ENCODE measurements around the gene PSMB10.
"Not testable (repeated sequence)": the region's sequence is repeated elsewhere in the genome, so short reads cannot be mapped to it uniquely, and the experiment has no call there.

Gene PSMB10

DNA sequence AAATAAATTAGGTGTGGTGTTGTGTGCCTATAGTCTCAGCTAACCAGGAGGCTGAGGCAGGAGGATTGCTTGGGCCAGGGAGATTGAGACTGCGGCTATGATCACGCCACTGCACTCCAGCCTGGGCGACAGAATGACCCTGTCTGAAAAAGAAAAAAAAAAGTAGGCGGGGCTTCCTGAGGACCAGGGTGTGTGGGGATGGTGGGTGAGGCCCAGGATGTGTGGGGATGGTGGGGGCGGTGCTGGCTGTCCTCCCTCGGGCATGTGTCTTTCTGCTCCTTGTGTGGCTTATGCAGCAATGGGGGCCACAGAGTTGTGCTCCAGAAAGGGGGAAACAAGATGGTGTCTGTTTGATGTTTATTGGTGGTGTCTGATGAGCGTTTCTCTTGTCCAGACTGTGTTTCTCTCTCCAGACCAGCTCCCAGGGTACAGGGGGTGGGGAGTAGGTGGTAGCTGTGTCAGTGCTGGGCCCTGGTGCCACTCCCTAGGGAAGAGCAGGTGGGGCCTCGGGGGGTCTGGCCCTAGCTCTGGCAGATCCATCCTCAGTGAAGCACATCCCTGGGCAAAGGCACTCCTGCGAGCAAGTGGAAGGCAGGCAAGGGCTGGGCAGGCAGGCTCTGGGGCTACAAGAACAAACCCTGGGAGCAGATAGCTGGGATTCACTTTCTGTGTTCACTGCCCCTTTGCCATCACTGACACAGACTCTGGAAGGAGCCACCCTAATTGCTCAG, 5.0 kb upstream of the PSMB10 start:
- no peak for DNase-seq

DNA sequence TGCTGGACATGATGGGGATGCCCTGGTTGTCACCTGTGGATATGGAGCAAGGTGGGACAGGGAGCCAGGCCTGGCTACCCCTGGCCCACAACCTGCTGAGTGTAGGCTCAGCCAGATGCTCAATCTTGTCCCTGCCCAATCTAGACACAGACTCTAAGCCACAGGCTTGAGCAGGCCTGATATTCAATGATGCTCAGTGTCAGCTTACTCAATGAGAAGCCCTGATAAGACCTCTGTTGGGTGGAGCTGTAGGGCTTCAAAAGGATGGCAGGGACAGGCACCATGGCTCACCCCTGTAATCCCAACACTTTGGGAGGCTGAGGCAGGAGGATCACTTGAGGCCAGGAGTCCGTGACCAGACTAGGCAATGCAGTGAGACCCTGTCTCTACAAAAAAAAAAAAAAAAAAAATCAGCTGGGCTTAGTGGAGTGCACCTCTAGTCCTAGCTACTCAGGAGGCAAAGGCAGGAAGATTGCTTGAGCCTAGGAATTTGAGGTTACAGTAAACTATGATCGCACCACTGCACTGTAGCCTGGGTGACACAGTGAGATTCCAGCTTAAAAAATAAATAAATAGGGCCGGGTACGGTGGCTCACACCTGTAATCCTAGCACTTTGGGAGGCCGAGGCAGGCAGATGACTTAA, 3.9 kb upstream of the PSMB10 start:
- no peak for DNase-seq

DNA sequence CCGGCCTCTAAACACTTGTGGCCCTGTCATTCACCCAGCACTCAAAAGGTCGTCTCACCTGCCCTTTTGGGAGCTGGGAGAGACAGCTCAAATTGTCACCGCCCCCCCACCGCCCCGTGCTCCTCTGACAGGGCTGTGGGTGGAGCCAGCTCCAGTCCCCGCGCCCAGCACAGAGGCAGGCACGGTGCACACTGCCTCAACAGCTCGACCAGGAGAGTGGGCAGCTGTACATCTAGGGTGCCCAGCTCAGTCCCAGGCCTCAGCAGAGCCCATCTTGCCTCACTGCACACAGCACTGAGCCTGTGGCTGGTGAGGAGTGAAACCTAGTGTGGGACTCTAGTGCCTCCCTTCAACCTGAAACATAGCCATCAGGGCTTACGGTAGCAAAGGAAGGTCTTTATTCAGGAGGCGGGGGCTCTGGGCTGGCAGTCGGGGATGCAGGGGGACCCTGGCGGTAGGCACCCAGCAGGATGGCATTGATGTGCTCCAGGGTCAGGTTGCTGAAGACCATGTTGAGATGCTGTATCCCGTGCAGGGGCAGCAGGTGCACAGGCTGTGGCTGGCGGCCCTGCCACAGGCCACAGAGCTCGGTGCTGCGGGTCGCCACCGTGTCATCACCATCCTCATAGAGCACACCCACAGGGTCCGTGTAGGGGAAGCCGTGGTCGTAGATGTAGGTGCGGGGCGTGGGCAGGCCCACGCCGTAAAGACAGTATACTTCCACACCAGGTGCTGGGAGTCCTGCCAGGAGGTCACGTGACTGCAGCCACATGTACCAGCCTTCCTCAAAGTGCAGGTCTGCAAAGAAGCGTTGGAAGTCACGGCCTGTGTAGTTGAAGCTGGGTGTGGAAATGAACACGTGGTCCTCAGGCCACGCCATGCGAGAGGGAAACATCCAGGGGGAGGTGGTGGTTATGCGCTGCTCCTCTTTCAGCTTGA, 3.1 kb upstream of the PSMB10 start:
- DNase-seq: no peak

DNA sequence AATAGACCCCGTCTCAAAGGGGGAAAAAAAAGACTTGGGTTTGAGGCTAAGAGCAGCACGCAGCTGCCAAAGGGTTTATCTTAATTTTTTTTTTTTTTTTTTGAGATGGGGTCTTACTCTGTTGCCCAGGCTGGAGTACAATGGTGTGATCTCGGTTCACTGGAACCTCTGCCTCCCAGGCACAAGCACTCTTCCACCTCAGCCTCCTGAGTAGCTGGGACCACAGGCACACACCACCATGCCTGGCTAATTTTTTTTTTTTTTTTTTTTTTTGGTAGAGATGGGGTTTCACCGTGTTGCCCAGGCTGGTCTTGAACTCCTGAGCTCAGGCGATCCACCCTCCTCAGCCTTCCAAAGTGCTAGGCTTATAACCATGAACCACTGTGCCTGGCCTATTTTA, 1.1 kb upstream of the PSMB10 start:
- DNase-seq: not testable (repeated sequence)

DNA sequence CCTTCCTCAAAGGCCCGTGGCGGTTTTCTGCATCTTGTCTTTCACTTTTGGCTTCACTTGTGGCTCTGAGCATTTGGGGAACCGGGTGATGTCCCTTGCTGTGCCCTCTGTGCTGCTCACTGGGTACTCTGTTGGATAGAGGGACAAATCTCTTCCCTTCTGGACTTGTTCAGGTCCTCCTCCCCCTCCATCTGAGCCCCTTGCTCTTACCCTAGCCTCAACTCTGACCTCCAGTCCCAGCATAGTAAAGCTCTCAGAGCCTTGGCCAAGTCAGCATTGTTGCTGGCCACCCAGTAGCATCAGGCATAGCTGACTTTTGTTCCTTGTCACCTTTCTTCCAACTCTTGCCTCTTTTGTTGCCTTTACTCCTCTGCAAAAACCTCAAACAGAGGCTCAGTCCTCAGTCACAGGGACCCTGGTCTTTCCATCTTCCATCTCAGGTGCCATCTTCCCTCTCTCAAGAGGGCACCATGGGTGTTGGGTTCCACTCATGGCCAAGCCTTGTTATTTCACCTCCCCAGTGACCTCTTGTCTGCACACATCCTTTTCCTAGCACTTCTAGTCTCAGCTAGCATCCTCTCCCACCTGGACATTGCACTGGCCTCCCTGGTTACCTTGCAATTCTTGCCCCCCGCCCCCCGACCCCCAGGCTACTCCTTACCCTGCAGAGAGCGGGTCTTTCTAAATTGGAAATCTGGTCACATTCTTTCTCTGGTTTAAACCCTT, 393 bp upstream of the PSMB10 start:
- DNase-seq: peak; percentile 64

DNA sequence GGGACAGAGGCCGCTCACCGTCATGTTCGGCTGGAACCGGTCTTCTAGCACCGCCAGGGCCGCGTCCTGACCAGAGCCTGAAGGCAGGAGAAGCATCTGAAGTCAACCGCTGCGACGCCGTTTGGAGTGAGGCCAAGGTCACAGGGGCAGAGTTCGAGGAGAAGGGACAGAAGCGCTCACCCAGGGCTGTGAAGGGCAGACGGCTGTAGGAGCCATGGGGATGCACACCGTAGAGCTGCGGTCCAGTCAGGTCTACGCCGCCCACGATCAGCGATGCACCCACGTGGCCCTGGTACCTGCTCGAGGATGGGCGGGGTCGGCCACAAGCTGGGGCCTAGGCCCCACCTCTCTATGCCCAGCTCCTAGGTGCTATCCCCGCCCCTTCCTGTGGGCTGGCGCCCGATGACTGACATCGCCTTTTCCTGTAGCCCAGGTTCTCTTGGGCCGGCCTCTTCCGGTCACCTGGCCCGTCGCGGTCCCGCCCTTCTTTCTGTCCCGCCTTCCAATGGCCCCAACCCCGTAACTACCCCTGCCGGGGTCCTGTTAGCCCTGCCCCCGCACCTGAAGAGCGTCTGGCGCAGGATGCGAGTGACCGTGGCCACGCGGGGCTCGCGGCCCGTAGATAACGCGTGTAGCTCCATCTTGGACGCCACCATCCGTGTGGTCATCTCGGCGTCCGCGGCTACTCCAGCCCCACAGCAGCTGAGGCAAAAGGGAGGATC, 1.1 kb downstream of the PSMB10 start:
- peak; percentile 64 for DNase-seq

DNA sequence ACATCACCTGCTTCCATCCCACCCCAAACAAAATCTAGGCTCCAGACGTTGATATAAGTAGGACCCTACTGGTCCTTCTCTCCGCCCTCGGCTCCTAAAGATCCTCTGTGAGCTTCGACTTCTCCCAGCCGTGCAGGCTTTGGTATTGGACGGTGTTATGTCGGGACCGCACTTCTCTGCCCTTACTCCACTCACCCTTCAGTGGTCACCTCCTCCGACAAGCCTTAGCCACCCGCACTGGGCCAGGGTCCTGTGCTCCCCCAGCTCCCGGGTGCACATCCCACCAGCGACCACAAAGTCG, 1.6 kb downstream of the PSMB10 start:
- no peak for DNase-seq

DNA sequence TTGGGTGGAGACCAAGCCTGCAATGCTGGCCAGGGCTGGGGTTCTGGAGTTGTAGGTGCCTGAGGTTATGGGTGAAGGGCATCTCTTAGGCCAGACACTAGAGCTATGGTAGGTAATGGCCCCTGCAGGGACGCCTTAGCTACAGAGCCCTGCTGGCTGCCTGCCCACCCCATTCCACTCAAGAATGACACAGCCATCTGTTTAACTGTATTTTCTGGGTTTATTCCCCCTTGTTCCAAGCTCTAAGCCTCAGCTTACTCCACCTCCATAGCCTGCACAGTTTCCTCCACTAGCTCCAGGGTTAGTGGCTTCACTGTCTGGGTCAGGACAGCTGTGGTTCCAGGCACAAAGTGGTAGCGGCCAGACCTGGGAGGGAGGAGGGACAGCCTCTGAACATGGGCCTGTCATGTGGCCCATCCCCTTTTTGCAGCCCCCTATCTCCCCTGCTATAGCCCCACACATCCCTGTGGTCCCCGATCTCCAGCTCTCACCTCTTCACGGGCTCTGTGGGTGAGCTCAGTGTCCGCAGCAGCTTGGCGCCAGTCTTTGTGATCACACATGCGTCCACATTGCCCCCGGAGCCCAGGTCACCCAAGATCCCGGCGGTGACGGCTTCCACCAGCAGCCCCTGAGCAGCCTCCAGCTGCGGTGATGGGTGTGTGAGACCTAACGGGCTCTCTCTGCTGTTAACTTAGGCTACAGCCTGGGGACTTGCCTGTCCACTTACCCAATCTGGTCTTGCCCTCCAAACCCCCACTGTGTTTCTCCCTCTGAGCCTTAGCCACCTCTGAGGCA, 2.1 kb downstream of the PSMB10 start:
- no peak for DNase-seq

DNA sequence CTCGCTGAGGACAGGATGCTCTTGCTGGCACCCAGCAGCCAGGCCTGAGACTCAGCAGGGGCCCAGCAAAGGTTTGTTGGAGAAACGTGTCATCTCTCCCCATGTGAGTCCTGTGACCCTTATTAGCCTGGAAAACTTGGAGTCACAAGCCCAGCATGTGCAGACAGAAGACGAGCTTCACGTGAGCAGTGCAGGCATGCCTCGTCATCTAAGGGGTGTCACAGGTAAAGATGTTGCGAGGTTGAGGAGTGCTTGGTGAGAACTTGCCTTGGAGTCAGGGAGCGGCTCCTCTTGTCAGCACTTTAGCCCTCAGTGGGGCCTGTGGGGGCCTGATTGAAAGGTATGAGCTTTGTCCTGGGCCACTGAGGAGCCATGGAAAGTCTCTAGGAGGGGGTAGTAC, 2.8 kb downstream of the PSMB10 start:
- DNase-seq: no peak

DNA sequence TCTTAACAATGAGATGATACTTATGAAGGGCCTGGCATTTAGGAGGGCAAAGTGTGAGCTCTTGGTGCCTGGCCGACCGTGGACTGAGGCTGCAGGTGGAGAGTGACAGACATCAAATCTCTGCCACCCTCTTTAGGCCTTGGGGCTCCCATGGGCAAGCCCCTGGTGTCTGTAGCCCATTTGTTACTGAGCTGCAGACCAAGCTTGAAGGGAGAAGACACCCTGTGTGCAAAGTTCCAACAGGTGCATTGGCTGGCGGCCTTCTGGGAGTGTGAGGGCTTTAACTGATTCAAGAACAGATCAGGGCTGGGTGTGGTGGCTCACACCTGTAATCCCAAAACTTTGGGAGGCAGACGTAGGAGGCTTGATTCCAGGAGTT, 4.2 kb downstream of the PSMB10 start:
- DNase-seq: no peak

DNA sequence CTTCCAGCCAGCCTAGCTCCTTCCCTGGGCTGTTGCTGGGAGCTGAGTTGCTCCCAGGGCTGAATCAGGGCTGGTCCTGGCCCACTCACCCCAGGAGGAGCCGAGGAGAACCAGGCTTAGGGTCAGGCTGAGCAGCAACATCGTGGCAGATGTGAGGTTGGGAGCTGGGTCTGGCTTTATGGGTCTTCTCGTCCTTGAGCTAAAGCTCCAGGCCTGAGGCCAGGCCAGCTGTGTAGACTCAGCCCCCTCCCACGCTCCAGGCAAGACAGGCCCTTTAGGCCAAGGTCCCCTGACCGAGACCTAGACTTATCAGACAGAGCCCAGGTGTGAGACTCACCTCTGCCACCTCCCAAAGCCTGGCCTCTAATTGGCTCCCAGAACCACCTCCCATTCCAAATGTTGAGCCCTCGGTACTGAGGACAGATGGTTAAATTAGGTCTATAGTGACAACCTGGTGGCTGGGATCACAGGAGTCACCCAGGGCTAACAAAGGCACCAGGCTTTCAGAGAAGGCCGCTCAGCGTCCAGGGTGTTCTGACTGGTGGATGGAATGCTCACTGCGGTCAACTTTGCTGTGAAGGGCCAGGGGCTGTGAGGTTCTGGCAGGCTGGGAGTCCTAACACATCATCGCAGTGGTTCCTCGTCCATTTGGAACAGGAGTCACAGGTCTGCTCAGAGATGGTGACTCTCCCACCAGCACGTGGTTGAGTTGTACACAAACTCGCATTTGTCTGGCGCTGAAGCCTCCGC, 4.8 kb downstream of the PSMB10 start, which contains the start of gene CTRL:
Gene CTRL (minus strand): TSS at position 151 of the 750 bp plus-strand sequence. CDS start 10 bp downstream, at position 141.
- no peak for DNase-seq

DNA sequence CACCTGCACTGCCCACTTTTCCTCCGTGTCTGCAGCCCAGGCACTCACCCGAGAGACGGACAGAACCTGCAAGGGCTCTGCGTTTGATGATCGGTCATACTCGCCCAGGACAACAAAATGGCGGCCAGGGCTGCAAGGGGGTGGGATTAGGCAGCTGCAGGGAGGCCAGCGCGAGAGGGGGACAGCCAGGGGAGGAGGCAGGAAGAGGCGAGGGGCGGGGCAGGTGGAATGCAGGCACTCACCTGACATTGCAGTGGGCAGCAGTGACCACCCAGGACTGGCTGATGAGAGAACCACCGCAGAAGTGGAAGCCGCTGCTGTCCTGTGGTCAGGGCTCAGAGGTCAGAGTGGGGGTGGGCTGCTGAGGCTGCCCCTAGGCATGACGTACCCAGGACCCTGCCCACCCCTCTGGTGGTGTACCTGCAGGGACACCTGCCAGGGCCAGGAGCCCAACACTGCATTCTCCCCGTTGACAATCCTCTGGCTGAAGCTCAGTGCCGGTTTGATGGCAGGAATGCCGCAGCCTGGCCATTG, 5.9 kb downstream of the PSMB10 start:
- no peak for DNase-seq

DNA sequence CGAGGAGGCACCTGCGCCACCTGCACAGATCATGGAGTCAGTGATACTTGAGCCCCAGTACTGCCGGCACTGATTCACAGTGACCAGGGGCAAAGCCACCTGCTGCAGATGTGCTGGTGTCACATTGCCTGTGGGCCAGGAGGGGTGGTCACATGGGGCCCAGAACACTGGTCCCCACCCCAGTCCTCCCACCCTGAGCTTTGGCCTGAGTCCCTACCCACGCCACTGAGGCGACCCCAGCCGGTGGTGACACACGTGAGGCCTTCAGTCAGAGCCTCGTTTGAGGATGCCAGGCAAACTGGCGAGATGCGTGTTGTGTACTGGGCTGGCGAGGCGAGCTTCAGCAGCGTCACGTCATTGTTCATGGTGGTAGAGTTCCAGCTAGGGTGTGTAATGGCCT, 6.5 kb downstream of the PSMB10 start:
- no peak for DNase-seq

DNA sequence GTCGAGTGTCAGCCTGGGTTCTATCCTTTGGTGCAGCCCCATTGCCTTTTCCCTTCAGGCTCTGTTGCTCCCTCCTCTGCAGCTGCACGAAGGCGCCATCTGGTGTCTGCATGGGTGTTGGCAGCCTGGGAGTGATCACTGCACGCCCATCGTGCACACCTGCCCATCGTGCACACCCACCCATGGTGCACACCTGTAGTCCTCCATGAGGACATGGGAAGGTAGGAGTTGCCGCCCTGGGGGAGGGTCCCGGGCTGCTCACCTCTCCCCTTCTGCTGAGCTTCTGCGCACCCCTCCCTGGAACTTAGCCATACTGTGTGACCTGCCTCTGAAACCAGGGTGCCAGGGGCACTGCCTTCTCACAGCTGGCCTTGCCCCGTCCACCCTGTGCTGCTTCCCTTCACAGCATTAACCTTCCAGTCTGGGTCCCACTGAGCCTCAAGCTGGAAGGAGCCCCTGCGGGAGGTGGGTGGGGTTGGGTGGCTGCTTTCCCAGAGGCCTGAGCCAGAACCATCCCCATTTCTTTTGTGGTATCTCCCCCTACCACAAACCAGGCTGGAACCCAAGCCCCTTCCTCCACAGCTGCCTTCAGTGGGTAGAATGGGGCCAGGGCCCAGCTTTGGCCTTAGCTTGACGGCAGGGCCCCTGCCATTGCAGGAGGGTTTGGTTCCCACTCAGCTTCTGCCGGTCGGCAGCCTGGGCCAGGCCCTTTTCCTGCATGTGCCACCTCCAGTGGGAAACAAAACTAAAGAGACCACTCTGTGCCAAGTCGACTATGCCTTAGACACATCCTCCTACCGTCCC, 7.9 kb downstream of the PSMB10 start:
- peak; percentile 2 for DNase-seq

DNA sequence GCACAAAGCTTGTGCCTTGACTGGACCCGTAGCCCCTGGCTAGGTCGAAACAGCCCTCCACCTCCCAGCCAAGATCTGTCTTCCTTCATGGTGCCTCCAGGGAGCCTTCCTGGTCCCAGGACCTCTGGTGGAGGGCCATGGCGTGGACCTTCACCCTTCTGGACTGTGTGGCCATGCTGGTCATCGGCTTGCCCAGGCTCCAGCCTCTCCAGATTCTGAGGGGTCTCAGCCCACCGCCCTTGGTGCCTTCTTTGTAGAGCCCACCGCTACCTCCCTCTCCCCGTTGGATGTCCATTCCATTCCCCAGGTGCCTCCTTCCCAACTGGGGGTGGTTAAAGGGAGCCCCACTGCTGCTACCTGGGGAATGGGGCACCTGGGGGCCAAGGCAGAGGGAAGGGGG, 8.5 kb downstream of the PSMB10 start:
- no peak for DNase-seq

DNA sequence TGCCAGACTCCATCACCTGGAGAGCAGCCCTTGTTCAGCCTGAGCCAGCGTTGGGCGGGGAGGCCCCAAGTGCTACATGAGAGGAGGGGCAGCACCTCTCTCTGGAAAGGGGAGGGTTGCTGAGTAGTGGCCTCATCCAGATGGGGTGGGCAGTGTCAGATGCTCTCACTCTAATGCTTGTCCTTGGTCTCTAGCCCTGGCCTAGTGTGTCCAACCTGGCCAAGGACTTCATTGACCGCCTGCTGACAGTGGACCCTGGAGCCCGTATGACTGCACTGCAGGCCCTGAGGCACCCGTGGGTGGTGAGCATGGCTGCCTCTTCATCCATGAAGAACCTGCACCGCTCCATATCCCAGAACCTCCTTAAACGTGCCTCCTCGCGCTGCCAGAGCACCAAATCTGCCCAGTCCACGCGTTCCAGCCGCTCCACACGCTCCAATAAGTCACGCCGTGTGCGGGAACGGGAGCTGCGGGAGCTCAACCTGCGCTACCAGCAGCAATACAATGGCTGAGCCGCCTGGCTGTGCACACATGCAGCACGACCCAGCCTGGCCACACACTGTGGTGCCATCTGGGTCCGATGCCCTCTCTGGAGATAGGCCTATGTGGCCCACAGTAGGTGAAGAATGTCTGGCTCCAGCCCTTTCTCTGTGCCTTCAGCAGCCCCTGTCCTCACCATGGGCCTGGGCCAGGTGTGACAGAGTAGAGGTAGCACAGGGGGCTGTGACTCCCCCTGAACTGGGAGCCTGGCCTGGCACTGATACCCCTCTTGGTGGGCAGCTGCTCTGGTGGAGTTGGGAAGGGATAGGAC, 9.3 kb downstream of the PSMB10 start:
- no peak for DNase-seq

DNA sequence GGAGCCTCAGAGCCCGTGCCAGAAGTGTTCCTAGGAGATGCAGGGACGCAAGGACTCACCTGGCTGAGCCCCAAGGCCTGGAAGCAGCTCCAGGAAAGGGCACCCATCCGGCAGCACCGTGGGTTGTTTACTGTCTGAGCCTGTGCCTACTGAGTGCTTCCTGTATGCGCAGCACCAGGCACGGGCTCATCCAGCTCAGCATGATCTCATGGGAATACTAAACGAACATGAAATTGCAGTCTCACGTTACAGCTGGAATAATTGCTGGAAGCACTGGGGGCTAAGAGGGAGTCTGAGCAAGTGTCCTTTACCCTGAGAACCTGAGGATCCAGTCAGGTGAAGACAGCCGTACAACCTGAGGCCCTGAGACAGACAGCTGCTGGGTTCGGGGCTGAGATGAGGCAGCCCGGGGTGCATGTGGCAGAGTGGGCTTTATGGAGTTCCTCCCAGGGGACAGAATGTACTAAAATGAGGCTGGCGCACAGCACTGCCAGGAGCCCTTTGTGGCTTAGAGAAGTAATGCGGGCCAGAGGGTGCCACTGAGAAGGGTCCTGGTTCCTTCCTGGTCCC, 10.4 kb downstream of the PSMB10 start:
- DNase-seq: no peak

DNA sequence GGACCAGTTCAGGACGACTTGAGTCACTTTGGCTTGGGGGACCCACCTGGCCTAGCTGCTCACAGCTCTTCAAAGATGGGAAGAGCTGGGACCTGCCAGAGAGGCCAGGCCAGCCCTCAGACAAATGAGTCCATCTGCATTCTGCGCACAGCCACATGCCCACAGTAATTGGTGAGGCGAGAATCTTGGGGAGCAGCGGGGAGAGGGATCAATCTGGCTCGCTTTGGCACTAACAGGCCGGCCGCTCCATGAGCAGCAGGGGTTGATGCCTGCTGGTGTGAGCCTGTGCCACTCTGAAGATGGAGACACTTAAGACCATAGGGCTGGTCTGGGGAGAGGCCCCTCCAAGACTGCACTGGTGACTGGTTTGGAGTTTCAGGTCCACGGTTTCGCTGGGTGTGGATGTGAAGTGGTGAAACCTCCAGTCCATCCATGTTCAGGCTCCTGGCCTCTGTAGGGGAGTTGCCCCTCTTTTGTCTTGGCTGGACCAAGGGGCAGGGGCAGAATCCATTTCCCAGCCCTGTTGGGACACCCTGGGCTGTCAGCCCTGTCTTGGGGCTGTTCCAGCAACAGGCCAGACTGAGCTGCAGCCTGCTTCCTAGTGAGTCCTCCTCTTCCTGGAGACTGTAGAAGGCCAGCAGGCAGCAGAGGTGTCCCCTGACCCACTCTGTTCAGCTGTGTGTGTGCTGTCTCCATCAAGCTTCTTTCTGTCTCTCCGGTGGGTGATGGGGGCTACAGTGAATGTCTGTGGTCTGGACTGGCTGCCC, 12.3 kb downstream of the PSMB10 start:
- DNase-seq: no peak
